RKO (cell line): Measurements from ENCODE around the gene NUDT8.
A peak's percentile ranks its signal among the peaks of the same experiment; 100 is the strongest.
"Not testable (repeated sequence)": the region's sequence is repeated elsewhere in the genome, so short reads cannot be mapped to it uniquely, and the experiment has no call there.

Source experiments
- DNase-seq: peaks from one replicate; pipeline ENCODE4 v3.0.0-alpha.2; 2016; ENCODE audit warnings: low spot score

The NUDT8 gene

GRCh38 chr11:67660752-67661151 lies 31.0 kb upstream of the NUDT8 start:
- not testable (repeated sequence) for DNase-seq

- DNase-seq: not testable (repeated sequence)
These were observed 30.0 kb upstream of the NUDT8 start for GRCh38 chr11:67659651-67660165.

- DNase-seq: no peak
These were observed 27.6 kb upstream of the NUDT8 start for GRCh38 chr11:67657300-67657699.

- peak; percentile 42 for DNase-seq
These were observed 26.7 kb upstream of the NUDT8 start for GRCh38 chr11:67656278-67656922.

GRCh38 chr11:67654225-67654624 lies 24.5 kb upstream of the NUDT8 start:
- no peak for DNase-seq

GRCh38 chr11:67652965-67653845 lies 23.5 kb upstream of the NUDT8 start:
- no peak for DNase-seq

GRCh38 chr11:67651976-67652781 lies 22.4 kb upstream of the NUDT8 start:
- DNase-seq: no peak

- no peak for DNase-seq
These were observed 20.1 kb upstream of the NUDT8 start for GRCh38 chr11:67649634-67650510.

GRCh38 chr11:67648796-67649613 lies 19.3 kb upstream of the NUDT8 start:
- no peak for DNase-seq

- peak; percentile 47 for DNase-seq
These were observed 18.5 kb upstream of the NUDT8 start for GRCh38 chr11:67648140-67648795.

GRCh38 chr11:67647471-67647870 lies 17.7 kb upstream of the NUDT8 start:
- DNase-seq: no peak

GRCh38 chr11:67646535-67647336 lies 17.0 kb upstream of the NUDT8 start:
- DNase-seq: no peak

GRCh38 chr11:67645521-67646461 lies 16.1 kb upstream of the NUDT8 start:
- DNase-seq: no peak

- no peak for DNase-seq
These were observed 15.0 kb upstream of the NUDT8 start for GRCh38 chr11:67644472-67645418.

GRCh38 chr11:67644042-67644441 lies 14.3 kb upstream of the NUDT8 start:
- DNase-seq: peak; percentile 41
